ENCODE measurements around the gene TCP11L1. TPM values are rescaled to one million over a fixed set of nuclear protein-coding genes. Genes with fewer than 3 reads are reported as not detected.

The TCP11L1 gene
- total RNA-seq, 4 donors from 2014 or later, result 8.3 to 22.4 (median 19.0) TPM

DNA sequence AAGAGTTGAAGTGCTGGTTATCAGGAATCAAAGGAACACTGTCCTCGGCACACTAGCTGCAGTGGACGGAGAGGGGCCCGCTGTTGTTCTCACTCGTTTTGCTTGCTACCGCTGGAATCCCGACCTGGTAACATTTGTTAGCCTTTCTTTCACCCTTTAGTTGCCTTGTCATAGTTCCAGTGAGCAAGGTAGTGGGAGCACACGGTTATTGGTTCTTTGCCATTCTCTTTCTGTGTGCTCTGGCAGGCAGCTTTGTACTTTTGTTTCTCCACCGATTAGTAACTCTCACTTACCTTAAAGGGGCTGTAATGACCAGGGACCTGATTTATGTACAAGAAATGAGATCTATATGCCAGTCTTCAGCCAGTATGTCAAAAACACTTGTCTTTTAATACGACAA, 21.9 kb upstream of the TCP11L1 start:
- Histone ChIP-seq H3K36me3 (no peaks in the 10 kb centered on the region), H3K9me3 (no peaks in the 10 kb centered on the region), H3K4me3 (peak overlapping the region; percentile 1 to 89 (median 65)), H3K27ac (peak overlapping the region; percentile 76 to 86 (median 84)), H3K27me3 (no peaks in the 10 kb centered on the region), H3K4me1 (peaks cover 26% of the 10 kb centered on the region in 2 donors)
- TF ChIP-seq POLR2A (IDR thresholded peaks at IDR 0.05), result no peak
- TF ChIP-seq, protein P1, sequence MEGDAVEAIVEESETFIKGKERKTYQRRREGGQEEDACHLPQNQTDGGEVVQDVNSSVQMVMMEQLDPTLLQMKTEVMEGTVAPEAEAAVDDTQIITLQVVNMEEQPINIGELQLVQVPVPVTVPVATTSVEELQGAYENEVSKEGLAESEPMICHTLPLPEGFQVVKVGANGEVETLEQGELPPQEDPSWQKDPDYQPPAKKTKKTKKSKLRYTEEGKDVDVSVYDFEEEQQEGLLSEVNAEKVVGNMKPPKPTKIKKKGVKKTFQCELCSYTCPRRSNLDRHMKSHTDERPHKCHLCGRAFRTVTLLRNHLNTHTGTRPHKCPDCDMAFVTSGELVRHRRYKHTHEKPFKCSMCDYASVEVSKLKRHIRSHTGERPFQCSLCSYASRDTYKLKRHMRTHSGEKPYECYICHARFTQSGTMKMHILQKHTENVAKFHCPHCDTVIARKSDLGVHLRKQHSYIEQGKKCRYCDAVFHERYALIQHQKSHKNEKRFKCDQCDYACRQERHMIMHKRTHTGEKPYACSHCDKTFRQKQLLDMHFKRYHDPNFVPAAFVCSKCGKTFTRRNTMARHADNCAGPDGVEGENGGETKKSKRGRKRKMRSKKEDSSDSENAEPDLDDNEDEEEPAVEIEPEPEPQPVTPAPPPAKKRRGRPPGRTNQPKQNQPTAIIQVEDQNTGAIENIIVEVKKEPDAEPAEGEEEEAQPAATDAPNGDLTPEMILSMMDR (IDR thresholded peaks at IDR 0.05 in 4 of 5, conservative IDR thresholded peaks at IDR 0.05 in 1 of 5), result no peak
- in situ Hi-C loops (cut with MboI; ENCODE audit: low sequenced_read_pairs in 4 of 4), result no loop called here
- DNase-seq, result no peak
- intact Hi-C loops (cut with DNase I; ENCODE audit: low total_unique reads), result no loop called here
- ATAC-seq, result no peak

DNA sequence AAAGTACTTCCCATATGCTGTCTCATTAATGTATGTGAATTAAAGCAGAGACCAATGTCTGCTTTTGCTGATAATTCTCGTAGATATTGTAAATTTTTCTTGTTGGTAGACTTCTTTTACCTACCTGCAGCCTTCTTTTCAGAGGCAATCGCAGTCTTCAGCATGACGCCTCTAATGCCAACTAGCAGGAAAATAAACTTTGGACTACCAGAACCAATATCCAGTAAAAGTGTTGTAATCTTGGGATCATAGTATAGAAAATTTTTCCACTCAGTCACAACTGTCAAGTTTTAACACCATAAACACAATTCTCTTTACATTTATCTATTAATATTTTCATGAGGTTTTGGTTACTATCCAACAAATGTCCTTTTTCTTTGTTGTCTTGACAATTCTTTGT, 21.4 kb upstream of the TCP11L1 start:
- H3K36me3 ChIP-seq, result no peaks in the 10 kb centered on the region
- H3K4me3 ChIP-seq, result peak overlapping the region in 3 of 4 donors; percentile 65 to 89 (median 65)
- no peak for ATAC-seq
- DNase-seq, result no peak
- TF ChIP-seq, protein P1 (IDR thresholded peaks at IDR 0.05 in 4 of 5, conservative IDR thresholded peaks at IDR 0.05 in 1 of 5), result no peak
- TF ChIP-seq POLR2A (IDR thresholded peaks at IDR 0.05), result no peak
- no peaks in the 10 kb centered on the region for H3K9me3 ChIP-seq
- peaks cover 26% of the 10 kb centered on the region in 2 donors for H3K4me1 ChIP-seq
- H3K27me3 ChIP-seq, result no peaks in the 10 kb centered on the region
- intact Hi-C loops (cut with DNase I; ENCODE audit: low total_unique reads), result no loop called here
- H3K27ac ChIP-seq, result peak overlapping the region; percentile 76 to 86 (median 84)
- in situ Hi-C loops (cut with MboI; ENCODE audit: low sequenced_read_pairs in 4 of 4), result no loop called here

DNA sequence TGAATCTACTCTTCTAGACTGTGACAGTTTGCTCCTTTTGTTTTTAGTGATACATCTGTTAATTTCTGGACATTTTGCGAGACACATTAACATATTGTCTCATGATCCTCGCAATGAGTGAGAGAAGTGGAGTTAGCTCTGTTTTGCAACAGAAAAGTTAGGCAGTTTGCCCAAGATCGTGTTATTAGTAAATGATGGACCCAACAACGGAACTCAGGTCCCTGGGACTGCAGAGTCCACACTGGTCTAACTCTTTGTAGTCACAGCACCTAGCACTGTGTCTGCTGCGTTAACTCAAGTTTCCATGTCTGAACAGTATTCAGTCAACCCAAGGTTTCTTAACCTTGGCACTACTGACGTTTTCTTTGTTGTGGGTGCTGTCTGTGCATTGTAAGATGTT, 20.5 kb upstream of the TCP11L1 start:
- in situ Hi-C loops (cut with MboI; ENCODE audit: low sequenced_read_pairs in 4 of 4) (no loop called here), intact Hi-C loops (cut with DNase I; ENCODE audit: low total_unique reads) (no loop called here)
- TF ChIP-seq, protein P1 (IDR thresholded peaks at IDR 0.05 in 4 of 5, conservative IDR thresholded peaks at IDR 0.05 in 1 of 5), result no peak
- TF ChIP-seq POLR2A (IDR thresholded peaks at IDR 0.05), result no peak
- Histone ChIP-seq H3K9me3 (no peaks in the 10 kb centered on the region), H3K4me1 (peaks cover 26% of the 10 kb centered on the region in 2 donors), H3K36me3 (no peaks in the 10 kb centered on the region), H3K4me3 (peak overlapping the region in 1 of 4 donors; percentile 2), H3K27ac (peak overlapping the region in 3 of 4 donors; percentile 0 to 23 (median 8)), H3K27me3 (no peaks in the 10 kb centered on the region)
- DNase-seq (no peak), ATAC-seq (no peak)

DNA sequence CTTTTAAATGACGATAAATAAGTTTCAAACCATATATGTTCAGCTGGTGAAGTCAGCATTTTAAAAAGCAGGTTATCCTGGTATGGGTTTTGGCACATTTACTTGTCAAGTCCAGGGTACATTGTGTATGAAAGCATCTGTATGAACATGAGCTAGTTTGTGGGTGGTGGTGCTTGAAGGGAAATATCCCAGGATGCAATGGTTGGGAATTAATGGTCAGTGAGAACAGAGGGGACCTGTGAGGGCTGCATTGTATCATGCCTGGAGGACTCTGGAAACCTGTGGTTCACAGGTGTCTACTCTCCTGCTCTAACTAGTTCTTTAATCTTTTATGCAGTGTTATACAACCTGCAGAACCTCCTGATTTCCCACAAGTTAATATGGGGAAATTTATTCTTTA, 17.9 kb upstream of the TCP11L1 start:
- in situ Hi-C loops (cut with MboI; ENCODE audit: low sequenced_read_pairs in 4 of 4), result no loop called here
- Histone ChIP-seq H3K27me3 (no peaks in the 10 kb centered on the region), H3K4me1 (peaks cover 23 to 24% of the 10 kb centered on the region in 2 donors), H3K36me3 (no peaks in the 10 kb centered on the region), H3K4me3 (no peak overlapping the region), H3K9me3 (no peaks in the 10 kb centered on the region), H3K27ac (no peak overlapping the region)
- no peak for DNase-seq
- intact Hi-C loops (cut with DNase I; ENCODE audit: low total_unique reads), result no loop called here
- no peak for ATAC-seq
- TF ChIP-seq, protein P1 (IDR thresholded peaks at IDR 0.05 in 4 of 5, conservative IDR thresholded peaks at IDR 0.05 in 1 of 5), result no peak
- TF ChIP-seq POLR2A (IDR thresholded peaks at IDR 0.05), result no peak

DNA sequence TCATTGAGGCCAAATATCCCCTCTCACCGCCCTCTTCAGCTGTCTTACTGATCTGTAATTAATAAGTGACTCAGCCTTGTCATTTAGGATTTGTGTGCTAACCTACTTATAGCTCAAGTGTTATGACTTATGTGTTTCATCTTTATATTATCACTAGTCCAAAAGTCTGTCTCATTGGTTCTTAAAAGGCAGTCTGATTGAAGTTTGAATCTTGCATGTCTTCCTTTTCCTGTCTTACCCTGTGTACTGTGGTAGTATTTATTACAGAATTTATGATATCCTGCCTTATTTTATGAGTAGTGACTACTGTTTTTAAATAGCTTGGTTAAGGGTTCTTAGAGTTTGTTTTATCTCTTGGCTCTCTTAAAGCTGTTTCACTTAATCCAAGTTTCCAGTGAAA, 17.4 kb upstream of the TCP11L1 start:
- TF ChIP-seq, protein P1 (IDR thresholded peaks at IDR 0.05 in 4 of 5, conservative IDR thresholded peaks at IDR 0.05 in 1 of 5), result no peak
- no peak for TF ChIP-seq POLR2A (IDR thresholded peaks at IDR 0.05)
- H3K4me3 ChIP-seq, result no peak overlapping the region
- DNase-seq, result no peak
- ATAC-seq, result no peak
- H3K27me3 ChIP-seq, result no peaks in the 10 kb centered on the region
- intact Hi-C loops (cut with DNase I; ENCODE audit: low total_unique reads) (no loop called here), in situ Hi-C loops (cut with MboI; ENCODE audit: low sequenced_read_pairs in 4 of 4) (no loop called here)
- peaks cover 19 to 22% of the 10 kb centered on the region in 2 donors for H3K4me1 ChIP-seq
- H3K36me3 ChIP-seq, result no peaks in the 10 kb centered on the region
- H3K9me3 ChIP-seq, result no peaks in the 10 kb centered on the region
- no peak overlapping the region for H3K27ac ChIP-seq
